HG03064 (cell line): ENCODE results near the gene DIP2A.
"Not testable (repeated sequence)": the region's sequence is repeated elsewhere in the genome, so short reads cannot be mapped to it uniquely, and the experiment has no call there.

Source experiments
- ATAC-seq: cut with Tn5 transposase; IDR thresholded peaks from one replicate; pipeline ENCODE4 v1.9.1; 2021; ENCODE audit warnings: low read depth; ENCODE audit not compliant: unreplicated experiment

Gene DIP2A

GRCh38 chr21:46518983-46519583 is 60.4 kb downstream of the DIP2A start:
- no peak for ATAC-seq

GRCh38 chr21:46527393-46527792 is 68.7 kb downstream of the DIP2A start:
- ATAC-seq, result not testable (repeated sequence)

- no peak for ATAC-seq
Measured at GRCh38 chr21:46527801-46528200, 69.1 kb downstream of the DIP2A start.

GRCh38 chr21:46532080-46532479 is 73.4 kb downstream of the DIP2A start:
- no peak for ATAC-seq

DNA sequence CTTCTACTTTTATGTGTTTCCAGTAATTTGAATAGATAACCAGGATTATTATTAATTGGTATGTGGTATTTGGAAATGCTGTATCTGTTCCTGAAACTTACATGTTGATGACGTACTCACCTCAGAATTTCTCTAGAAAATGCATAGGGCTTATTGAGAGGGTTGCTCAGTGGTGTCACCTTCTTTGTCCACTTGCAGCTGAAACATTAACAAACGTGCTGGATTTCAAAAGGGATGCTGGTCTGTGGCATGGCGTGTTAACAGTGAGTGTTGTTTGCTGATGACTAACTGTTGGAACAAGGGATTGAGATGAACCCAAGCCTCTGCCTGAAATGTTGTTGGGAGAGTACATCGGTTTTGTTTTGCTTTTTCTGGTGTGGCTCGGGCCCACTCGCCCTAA is 78.3 kb downstream of the DIP2A start:
- no peak for ATAC-seq

DNA sequence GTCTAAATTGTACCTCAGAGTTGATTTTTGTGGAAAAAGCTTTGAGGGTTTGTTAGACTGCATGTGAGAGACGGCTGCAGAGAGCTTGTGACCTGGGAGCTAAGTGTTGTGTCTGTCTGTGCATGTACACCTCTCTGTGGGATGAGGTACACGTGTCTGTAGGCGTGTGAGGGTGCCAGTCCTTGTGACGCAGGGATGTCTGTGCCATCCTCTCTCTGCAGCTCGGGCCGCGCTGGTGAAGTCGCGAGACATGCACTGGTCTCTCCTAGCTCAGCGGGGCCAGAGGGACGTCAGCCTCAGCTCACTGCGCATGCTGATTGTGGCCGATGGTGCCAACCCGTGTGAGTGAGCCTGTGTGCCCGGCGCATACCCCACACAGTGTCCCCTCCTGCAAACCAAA is 79.6 kb downstream of the DIP2A start:
- no peak for ATAC-seq

GRCh38 chr21:46538851-46539666 is 80.4 kb downstream of the DIP2A start:
- no peak for ATAC-seq

DNA sequence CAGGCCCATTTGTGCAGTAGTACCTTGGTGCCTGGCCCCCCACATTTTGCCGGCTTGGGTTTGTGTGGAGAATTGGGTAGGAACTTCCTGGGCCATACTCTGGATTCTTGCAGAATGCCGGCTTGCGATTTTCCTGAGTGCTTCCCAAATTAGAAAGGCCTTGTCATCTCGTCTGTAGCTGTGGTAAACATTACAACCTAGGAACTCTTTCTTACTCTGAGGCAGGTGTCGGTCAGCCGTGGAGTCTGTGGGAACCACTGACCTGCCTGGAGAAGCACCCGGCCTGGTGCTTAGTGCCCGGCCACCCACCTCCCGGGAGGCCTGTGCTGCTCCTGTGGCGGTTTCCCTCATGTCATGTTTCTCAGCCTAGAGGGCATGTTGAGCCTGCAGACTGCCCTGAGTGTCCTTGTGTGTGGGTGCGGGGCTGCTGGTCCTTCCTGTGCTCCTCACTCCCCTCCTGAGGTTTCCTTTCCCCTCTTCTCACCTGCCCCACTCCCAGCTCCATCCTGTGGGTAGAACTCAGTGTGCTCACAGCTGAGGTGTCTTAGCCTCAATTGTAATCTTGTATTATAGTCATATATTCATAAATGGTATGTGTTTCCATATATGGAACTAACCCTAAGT is 81.5 kb downstream of the DIP2A start:
- ATAC-seq, result no peak

- no peak for ATAC-seq
Measured at GRCh38 chr21:46542588-46543124, 84.0 kb downstream of the DIP2A start.

DNA sequence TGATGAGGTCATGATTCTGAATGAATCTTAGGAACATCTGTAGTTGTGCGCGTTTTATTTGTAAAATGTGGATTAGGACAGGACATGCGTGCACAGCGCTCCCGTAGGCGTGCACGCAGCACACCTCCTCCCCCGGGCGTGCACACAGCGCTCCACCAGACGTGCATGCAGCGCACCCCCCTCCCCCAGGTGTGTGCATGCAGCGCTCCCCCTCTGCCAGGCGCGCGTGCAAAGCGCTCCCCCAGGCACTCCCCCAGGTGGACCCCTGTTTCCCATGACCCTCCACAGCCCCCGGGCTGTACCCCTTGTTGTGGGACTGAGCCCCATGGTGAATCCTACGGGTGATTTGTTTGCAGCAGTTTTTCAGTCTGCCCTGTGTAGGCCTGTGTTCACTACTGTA is 84.6 kb downstream of the DIP2A start:
- no peak for ATAC-seq

GRCh38 chr21:46544003-46544402 is 85.3 kb downstream of the DIP2A start:
- ATAC-seq, result no peak

GRCh38 chr21:46544824-46545223 is 86.1 kb downstream of the DIP2A start:
- no peak for ATAC-seq

DNA sequence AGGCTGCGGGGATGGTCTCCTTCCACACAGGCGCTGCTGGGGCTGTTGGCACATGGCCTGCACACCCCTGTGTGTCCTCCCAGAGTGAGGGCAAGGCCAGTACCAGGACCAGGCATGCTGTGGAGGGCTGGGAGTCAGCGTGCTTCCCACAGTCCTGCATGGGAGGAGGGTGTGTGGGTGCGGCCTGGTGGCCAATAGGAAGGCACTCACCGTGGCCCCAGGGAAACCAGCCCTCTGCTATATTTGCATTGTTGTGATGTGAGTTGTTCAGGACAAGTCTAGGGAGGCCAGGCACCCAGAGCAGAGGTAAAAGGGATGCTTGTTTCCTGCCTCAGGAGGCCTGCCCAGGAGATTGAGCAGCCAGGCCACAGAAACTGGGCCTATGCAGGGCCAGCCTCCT is 86.7 kb downstream of the DIP2A start:
- no peak for ATAC-seq

- ATAC-seq, result no peak
Measured at GRCh38 chr21:46545911-46546310, 87.2 kb downstream of the DIP2A start.

DNA sequence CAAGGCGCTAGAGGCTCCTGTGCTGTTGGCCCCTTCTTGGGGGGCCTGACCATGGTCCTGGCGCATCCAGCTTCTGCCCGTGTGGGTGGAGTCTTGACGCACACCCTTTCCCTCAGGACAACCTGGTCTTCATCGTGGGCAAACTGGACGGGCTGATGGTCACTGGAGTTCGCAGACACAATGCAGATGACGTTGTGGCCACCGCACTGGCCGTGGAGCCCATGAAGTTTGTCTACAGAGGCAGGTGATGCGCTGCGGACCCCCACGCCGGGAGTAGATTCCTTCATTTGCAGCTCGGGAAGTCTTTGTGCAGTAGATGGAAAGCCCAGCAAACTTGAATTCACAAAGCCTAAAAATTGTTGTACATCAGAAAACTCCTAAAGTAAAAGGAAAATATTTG is 88.1 kb downstream of the DIP2A start:
- ATAC-seq, result no peak

GRCh38 chr21:46549650-46550049 is 91.0 kb downstream of the DIP2A start:
- no peak for ATAC-seq

DNA sequence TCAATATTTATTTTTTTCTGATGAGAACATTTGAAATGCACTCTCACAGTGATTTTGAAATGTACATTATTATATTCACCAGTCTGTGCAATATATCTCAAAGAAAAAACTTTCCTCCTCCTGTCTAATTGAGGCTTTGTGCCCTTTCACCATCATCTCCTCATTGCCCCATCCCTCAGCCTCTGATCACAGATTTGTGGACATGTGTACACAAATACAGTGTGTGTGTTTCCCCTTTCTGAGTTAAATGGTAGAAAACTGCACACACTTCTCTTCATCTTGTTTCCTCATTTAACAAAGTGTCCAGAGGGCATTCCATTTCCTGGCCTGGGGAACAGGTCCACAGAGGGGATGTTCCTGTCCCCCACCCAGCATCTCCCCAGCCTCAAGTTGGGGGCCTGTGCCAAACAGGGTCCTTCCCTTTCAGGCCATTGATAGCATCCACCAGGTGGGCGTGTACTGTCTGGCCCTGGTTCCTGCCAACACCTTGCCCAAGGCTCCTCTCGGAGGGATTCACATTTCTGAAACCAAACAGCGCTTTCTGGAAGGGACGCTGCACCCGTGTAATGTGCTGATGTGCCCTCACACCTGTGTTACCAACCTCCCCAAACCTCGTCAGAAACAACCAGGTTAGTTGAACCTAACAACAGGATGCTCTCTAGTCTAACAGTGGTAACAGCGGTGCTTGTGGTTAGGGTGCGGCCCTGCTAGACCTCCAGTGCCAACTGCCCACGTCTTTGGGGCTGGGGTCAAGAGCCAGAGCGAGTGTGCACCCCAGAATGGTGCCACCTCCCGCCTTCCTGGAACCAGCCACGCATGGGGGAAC is 91.6 kb downstream of the DIP2A start:
- ATAC-seq, result no peak

DNA sequence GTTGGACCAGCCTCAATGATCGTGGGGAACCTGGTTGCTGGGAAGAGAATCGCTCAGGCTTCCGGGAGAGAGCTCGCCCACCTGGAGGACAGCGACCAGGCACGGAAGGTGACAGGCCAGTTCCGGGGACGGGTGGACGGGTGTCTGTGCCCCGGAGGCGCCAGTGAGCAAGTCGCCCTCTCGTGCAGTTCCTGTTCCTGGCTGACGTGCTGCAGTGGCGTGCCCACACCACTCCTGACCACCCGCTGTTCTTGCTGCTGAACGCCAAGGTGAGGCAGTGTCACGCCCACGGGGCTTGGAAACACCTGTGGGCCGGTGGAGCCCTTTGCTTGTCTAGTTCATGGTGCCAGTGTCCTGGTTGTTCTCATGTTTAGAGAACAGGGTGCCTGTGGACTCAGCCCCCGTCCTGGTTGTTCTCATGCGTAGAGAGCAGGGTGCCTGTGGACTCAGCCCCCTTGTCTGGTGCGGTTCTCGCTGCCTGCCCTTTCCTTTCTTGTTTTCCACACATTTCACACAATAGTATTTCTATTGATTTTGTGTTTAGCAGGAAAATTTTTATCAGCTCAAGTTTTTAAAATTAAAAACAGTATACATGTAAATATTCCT is 93.0 kb downstream of the DIP2A start:
- ATAC-seq, result no peak

DNA sequence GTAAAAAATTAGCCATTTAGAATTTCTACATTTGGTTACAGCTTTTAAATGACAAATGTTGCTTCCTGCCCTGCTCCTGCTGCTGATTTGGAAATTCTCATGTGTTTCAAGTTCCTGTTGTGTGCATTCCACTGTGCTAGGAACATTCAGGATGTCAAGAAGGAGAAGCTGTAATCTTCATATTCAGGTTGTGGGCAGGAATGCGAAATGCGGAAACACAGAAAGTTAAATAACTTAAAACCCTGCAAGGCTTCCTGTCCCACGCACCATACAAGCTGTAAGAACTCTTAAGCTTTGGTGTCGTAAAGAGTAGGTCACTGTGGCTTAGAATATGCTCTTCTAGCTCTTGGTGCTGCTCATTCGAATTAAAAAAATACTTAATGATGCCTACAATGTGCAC is 93.6 kb downstream of the DIP2A start:
- ATAC-seq, result no peak

DNA sequence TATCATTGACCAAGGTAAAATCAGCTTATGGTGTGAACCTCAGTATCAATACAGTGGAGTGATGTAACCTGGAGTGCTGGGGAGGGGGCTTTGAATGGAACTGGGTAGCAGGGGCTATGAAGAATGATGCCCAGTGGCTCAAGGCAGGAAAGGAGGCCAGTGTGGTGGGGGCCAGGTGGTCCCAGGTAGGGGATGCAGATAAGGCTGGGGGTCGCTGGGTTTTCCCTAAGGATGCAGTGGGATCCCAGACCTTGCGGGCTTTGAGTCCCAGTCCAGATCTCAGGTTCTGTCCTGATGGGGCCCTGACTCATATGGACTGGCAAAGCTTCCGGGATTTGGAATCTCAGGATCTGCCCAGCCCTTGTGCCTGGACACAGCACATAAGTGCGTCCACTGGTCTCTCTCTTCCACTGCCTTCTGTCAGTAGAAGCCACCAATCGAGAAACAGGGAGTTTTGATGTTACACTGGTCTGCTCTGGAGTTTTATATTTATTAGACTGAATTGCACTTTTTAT is 94.2 kb downstream of the DIP2A start:
- no peak for ATAC-seq
